MM.1S (cell line): ENCODE data around the gene KRTAP17-1.
"Not testable (repeated sequence)": the region's sequence is repeated elsewhere in the genome, so short reads cannot be mapped to it uniquely, and the experiment has no call there.

Experiments used
- DNase-seq: peaks from one replicate; pipeline ENCODE4 v3.0.0-alpha.2; 2015
- H2AFZ ChIP-seq: fragments of 300-600 bp; sonication (generic); 2 replicates; pipeline ENCODE4 v1.6.0; 2016; ENCODE audit warnings: antibody characterized with exemption, low read length
- H3F3A ChIP-seq: fragments of 300-600 bp; sonication (generic); 2 replicates; pipeline ENCODE4 v1.6.1; 2016; ENCODE audit warnings: mild to moderate bottlenecking, antibody characterized with exemption, low read length, moderate library complexity, mixed read lengths; ENCODE audit not compliant: insufficient read depth
- H3K27ac ChIP-seq: fragments of 300-600 bp; sonication (generic); 2 replicates; pipeline ENCODE4 v1.5.1; 2016; ENCODE audit warnings: mild to moderate bottlenecking, low read length
- H3K27me3 ChIP-seq: fragments of 300-600 bp; sonication (generic); replicated peaks from 2 replicates; pipeline ENCODE4 v1.6.0; 2016; ENCODE audit warnings: low read length; ENCODE audit not compliant: insufficient read depth
- H3K36me3 ChIP-seq: fragments of 300-600 bp; sonication (generic); replicated peaks from 2 replicates; pipeline ENCODE4 v1.6.1; 2016; ENCODE audit warnings: mild to moderate bottlenecking, low read length, mixed read lengths; ENCODE audit not compliant: insufficient read depth
- H3K4me1 ChIP-seq: fragments of 300-600 bp; sonication (generic); 2 replicates; pipeline ENCODE4 v1.6.1; 2016; ENCODE audit warnings: low read length, mixed read lengths
- H3K4me2 ChIP-seq: fragments of 300-600 bp; sonication (generic); 2 replicates; pipeline ENCODE4 v1.6.0; 2016; ENCODE audit warnings: low read depth, low read length
- H3K4me3 ChIP-seq: fragments of 300-600 bp; sonication (generic); 2 replicates; pipeline ENCODE4 v1.5.1; 2016; ENCODE audit warnings: low read length, mixed read lengths
- H3K79me2 ChIP-seq: fragments of 300-600 bp; sonication (generic); 2 replicates; pipeline ENCODE4 v1.6.1; 2016; ENCODE audit warnings: mixed run types, low read length, mixed read lengths
- H3K9ac ChIP-seq: fragments of 300-600 bp; sonication (generic); 2 replicates; pipeline ENCODE4 v1.6.1; 2016; ENCODE audit warnings: low read length, mixed read lengths
- H3K9me2 ChIP-seq: fragments of 300-600 bp; sonication (generic); replicated peaks from 2 replicates; pipeline ENCODE4 v1.6.1; 2016; ENCODE audit warnings: mild to moderate bottlenecking, low read length, mixed read lengths; ENCODE audit not compliant: insufficient read depth
- H3K9me3 ChIP-seq: fragments of 300-600 bp; sonication (generic); replicated peaks from 2 replicates; pipeline ENCODE4 v1.6.1; 2016; ENCODE audit warnings: mild to moderate bottlenecking, low read length, mixed read lengths; ENCODE audit not compliant: insufficient read depth
- H4K20me1 ChIP-seq: fragments of 300-600 bp; sonication (generic); 2 replicates; pipeline ENCODE4 v1.6.1; 2016; ENCODE audit warnings: mild to moderate bottlenecking, low read length, moderate library complexity, mixed read lengths; ENCODE audit not compliant: insufficient read depth
- EZH2 ChIP-seq: fragments of 300-600 bp; sonication (generic); optimal IDR thresholded peaks from 2 replicates; pipeline ENCODE3; 2017; ENCODE audit warnings: low read depth, mild to moderate bottlenecking, antibody characterized with exemption, low read length, mixed read lengths
- EZH2phosphoT487 ChIP-seq: fragments of 300-600 bp; sonication (generic); IDR thresholded peaks from 2 replicates; pipeline ENCODE4 v1.6.1; 2018; ENCODE audit warnings: antibody characterized with exemption, low read length
- TF ChIP-seq, protein P1 (sequence below): fragments of 300-600 bp; sonication (generic); IDR thresholded peaks from 2 replicates; pipeline ENCODE4 v1.5.1; 2016; ENCODE audit warnings: antibody characterized with exemption, low read length, mixed read lengths

KRTAP17-1 gene

GRCh38 chr17:41347869-41348760, 32.6 kb upstream of the KRTAP17-1 start:
- no peak overlapping the region for H3K4me3 ChIP-seq
- no peaks in the 10 kb centered on the region for H3K79me2 ChIP-seq
- H3K4me2 ChIP-seq: no peak overlapping the region
- H3K9me3 ChIP-seq: no peaks in the 10 kb centered on the region
- no peaks in the 10 kb centered on the region for H3K9me2 ChIP-seq
- no peak overlapping the region for H3K27ac ChIP-seq
- no peak overlapping the region for H2AFZ ChIP-seq
- H3K36me3 ChIP-seq: no peaks in the 10 kb centered on the region
- H4K20me1 ChIP-seq: no peaks in the 10 kb centered on the region
- no peak overlapping the region for H3K9ac ChIP-seq
- H3K4me1 ChIP-seq: no peaks in the 10 kb centered on the region
- H3K27me3 ChIP-seq: peaks cover 15% of the 10 kb centered on the region; the same call in 1 of the 2 replicates
- DNase-seq: no peak
- no peaks in the 10 kb centered on the region for H3F3A ChIP-seq
- TF ChIP-seq, protein P1, sequence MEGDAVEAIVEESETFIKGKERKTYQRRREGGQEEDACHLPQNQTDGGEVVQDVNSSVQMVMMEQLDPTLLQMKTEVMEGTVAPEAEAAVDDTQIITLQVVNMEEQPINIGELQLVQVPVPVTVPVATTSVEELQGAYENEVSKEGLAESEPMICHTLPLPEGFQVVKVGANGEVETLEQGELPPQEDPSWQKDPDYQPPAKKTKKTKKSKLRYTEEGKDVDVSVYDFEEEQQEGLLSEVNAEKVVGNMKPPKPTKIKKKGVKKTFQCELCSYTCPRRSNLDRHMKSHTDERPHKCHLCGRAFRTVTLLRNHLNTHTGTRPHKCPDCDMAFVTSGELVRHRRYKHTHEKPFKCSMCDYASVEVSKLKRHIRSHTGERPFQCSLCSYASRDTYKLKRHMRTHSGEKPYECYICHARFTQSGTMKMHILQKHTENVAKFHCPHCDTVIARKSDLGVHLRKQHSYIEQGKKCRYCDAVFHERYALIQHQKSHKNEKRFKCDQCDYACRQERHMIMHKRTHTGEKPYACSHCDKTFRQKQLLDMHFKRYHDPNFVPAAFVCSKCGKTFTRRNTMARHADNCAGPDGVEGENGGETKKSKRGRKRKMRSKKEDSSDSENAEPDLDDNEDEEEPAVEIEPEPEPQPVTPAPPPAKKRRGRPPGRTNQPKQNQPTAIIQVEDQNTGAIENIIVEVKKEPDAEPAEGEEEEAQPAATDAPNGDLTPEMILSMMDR: no peak
- no peak for TF ChIP-seq EZH2phosphoT487
- no peak for TF ChIP-seq EZH2

GRCh38 chr17:41346421-41346820, 30.9 kb upstream of the KRTAP17-1 start:
- not testable (repeated sequence) for H3K4me2 ChIP-seq, H3K4me1 ChIP-seq, H3K9me3 ChIP-seq, H3F3A ChIP-seq, H3K4me3 ChIP-seq, H4K20me1 ChIP-seq, H2AFZ ChIP-seq, H3K36me3 ChIP-seq, H3K79me2 ChIP-seq, H3K9ac ChIP-seq, H3K27ac ChIP-seq, H3K9me2 ChIP-seq, DNase-seq
- peaks cover 15% of the 10 kb centered on the region; the same call in 1 of the 2 replicates for H3K27me3 ChIP-seq

DNA sequence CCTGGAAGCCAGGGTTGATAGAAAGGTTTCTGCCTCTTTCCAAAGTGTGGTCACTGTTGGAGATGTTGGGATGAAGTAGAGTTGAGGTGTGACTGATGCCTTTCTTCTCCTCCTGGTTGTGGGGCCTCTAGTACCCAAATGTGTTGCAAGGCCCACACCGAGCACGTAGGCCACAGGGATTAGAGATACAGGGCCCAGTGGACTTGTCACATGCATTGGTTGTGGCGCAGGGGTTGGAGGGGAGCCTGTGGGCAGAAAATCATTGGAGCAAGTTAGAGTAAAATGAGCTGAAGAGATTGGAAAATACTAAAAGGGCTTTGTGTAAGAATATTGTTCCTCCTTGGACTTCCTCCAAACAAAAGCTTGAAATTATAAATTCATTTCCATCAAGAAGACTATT, 30.5 kb upstream of the KRTAP17-1 start:
- DNase-seq: no peak
- Histone ChIP-seq H3K4me2 (no peak overlapping the region), H3F3A (peaks cover 7% of the 10 kb centered on the region), H3K9me2 (no peaks in the 10 kb centered on the region), H3K79me2 (no peaks in the 10 kb centered on the region), H3K4me3 (no peak overlapping the region), H3K9ac (no peak overlapping the region), H3K36me3 (no peaks in the 10 kb centered on the region), H3K9me3 (no peaks in the 10 kb centered on the region), H3K27me3 (peaks cover 15% of the 10 kb centered on the region; the same call in 1 of the 2 replicates), H3K4me1 (peaks cover 7% of the 10 kb centered on the region; the same call in 1 of the 2 replicates), H2AFZ (no peak overlapping the region), H4K20me1 (no peaks in the 10 kb centered on the region), H3K27ac (no peak overlapping the region)
- TF ChIP-seq EZH2phosphoT487 (no peak), EZH2 (no peak)
- TF ChIP-seq, protein P1: no peak

- Histone ChIP-seq H3K9ac (no peak overlapping the region), H3K4me1 (peaks cover 23% of the 10 kb centered on the region), H3K4me2 (no peak overlapping the region), H3K27me3 (peaks cover 28% of the 10 kb centered on the region), H3K36me3 (no peaks in the 10 kb centered on the region), H4K20me1 (no peaks in the 10 kb centered on the region), H3K9me2 (no peaks in the 10 kb centered on the region), H2AFZ (no peak overlapping the region), H3K79me2 (no peaks in the 10 kb centered on the region), H3K4me3 (no peak overlapping the region), H3K27ac (no peak overlapping the region), H3F3A (peaks cover 9% of the 10 kb centered on the region), H3K9me3 (no peaks in the 10 kb centered on the region)
- TF ChIP-seq EZH2 (no peak), EZH2phosphoT487 (no peak)
- TF ChIP-seq, protein P1: no peak
- DNase-seq: no peak
Observed at GRCh38 chr17:41343029-41343428, 27.5 kb upstream of the KRTAP17-1 start.
